Islet precursor cell (in vitro differentiated cells): Measurements from ENCODE around the gene OVOL2.
"Not testable (repeated sequence)": the region's sequence is repeated elsewhere in the genome, so short reads cannot be mapped to it uniquely, and the experiment has no call there.

Experiments used
- DNase-seq: peaks from one replicate; pipeline ENCODE4 v3.0.0-alpha.2; 2018

Gene OVOL2

DNA sequence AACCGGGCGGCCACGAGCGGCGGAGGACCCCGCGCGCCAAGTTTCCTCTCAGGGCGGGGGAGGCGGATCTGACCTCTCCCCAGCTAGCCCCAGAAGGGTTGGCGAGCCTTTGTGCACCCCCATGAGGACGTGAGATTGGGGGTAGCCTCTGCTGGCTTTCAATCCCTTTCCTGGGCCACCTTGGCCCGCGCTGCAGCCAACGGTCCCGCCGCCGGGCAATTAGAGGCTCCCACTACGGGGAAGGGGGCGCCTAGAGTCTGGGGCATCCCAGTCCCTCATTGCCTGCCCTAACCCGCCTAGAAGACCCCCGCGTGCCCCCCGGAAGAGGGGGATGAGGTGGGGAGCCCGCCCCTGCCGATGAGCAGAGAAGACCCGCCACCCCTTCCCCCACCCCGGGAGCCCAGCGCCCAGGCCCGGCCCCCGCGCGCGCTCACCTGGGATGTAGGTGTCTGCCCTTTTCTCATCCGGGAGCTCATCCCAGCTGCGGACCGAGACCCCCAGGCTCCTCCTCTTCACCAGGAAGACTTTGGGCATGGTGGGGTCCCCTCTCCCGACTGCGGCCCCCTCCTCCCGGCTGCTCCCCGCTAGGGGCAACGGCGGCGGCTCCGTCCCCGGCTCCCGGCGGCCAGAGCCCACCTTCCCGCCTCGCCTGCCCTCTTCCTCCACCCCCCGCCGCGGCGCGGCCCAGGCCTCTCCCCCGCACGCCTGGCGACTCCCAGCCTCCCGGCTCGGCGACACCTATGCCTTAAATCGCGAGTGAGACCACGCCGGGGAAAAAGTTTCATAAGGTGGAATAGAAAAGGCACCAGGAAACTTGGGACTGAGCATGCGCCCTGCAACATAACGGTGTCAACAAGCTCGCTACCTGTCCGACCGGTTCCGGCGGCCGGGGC is at the start of gene OVOL2:
Gene OVOL2 (minus strand): TSS at position 816 of the 893 bp plus-strand sequence. CDS start 282 bp downstream, at position 534.
- DNase-seq = peak; percentile 94

DNA sequence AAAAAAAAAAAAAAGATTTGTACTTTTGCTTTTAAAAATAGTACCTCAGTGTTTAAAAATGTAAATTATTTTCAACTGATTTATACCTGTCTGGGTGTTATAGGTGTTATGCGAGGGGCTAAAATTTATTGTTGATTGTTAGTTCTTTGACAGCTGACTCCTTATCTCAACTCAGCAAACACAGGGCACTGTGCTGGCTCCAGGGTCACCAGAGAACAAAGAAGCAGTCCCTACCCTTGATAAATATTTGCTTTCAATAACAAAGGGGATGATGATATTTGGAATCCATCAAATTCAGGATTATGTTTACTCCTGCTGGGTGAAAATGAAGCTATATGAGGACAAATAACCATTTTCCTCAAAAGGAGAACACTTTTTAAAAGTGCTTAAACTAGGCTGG is 45.8 kb upstream of the OVOL2 start:
- no peak for DNase-seq

DNA sequence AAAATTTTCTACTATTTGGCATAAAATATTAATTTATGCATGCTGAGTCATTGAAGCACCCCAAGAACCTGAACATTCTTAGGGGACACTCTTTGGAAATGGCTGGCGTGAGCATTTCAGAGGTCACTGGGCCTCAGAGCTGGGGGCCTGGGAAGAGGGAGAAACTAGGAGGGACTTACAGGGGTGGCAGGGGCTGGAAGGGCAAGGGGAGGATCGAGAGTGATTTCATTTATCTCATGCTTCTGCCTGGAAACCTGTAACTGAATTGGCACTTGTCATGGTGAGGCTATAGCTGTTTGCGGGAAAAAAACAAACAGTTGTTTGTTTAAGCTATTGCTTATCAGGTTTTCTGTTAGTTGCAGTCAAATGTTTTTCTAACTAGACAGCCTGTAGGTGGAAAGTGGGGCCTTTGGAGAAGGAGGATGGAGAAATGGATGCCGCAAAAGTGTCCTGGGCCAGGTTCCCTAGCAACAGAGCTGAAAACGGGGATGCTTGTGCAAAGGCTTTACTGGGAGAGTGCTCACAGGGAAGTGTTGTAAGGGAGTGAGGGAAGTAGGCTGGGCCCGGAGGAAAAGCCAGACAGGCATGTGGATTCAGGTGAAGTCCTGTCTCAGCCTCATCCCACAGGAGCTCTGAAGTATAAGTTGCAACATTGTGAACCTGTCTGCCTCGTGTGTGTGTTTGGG is 43.6 kb upstream of the OVOL2 start:
- DNase-seq = no peak

DNA sequence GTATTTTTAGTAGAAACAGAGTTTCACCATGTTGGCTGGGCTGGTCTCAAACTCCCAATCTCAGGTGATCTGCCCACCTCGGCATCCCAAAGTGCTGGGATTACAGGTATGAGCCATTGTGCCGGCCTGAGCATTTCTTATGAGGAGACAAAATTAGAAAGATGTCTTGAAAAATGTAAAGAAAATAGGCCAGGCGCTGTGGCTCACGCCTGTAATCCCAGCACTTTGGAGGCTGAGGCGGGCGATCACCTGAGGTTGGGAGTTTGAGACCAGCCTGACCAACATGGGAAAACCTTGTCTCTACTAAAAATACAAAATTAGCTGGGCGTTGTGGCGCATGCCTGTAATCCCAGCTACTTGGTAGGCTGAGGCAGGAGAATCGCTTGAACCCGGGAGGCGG is 42.9 kb upstream of the OVOL2 start:
- DNase-seq = not testable (repeated sequence)

DNA sequence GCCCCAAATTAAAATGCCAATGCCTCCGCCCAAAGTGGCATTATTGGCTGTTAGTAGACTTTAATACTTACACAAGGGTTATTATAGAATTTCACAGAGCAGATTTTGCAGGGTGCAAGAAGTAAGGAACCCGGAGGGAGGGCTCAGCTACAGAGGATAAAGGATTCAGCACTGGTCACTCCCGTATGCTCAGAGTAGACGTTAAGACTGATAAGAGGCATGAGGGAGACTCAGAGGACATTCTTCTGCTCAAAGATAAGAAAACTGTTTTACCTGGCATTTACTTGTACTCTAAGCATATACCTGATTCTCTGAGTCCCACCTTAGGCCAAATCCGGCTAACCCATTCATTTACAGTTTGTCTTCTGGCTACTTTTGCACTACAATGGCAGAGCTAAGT is 36.5 kb upstream of the OVOL2 start:
- no peak for DNase-seq

DNA sequence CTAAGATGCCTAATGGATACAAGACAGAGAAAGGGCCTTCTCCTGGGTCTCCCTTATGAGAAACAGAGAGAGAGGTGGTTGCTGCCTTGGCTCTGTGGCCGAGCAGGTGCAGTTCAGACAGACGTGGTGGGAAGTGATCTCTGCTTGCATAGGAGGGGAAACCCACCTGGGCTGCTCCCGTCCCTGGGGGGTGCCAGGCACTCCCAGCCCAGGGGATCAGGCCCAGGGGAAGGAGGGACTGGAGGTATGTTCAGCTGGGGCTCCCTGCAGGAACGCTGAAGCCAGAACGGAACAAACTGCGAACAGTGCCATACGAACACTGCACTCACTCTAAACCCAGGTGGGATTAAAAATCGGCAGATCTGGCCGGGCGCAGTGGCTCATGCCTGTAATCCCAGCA is 35.7 kb upstream of the OVOL2 start:
- DNase-seq = no peak

DNA sequence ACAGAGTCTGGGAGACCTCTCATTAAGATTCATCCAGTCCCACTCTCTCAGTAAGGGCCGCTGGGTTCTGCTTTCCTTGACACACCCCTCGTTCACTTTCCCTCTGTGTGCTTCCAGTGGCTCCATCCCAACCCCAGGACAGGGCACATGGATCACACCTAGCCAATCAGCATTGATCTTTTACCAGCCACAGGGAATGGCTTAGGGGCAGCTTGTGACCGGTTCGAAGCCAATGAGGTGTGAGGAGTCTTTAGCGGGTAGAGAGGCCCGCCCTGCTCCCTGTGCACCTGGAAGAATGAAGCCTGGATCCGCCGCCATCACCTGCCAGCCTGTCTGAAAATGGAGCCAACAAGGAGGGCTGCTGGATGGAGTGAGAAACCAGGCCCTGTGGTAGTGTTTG is 35.2 kb upstream of the OVOL2 start:
- no peak for DNase-seq

DNA sequence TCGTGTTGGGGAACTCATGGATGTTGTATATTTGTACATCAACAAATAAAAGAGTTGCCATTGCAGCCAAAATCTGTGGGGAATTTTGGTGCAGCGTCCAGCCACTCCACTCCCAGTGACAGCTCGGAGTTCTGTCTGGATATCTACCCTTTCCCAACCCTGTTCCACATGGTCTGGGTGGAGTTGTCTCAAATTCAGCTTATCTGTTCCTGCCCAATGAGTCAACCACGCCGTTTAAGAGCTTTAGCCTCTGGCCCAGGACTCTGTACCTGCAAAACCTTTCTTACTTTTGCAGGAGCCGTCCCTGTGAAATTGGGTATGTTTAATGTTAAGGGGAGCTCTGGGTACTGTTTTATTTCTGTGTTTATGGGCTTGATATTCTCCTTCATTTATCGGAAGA is 33.9 kb upstream of the OVOL2 start:
- DNase-seq = peak; percentile 65

DNA sequence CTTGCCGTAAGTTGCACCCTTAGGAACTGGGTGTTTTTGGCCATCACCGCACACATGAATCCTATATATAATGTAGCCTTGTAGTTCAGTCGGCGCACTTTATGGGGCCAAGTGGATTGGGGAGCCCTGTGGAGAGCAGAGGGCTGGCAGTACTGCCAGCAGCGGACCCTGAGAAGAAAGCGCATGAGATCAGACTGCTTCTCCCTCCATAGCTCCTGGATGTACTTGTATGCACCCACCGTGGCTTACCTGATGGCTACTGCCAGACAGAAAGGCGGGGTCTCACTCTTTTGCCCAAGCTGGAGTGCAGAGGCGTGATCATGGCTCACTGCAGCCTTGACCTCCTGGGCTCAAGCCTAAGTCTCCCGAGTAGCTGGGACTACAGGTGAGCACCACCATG is 32.8 kb upstream of the OVOL2 start:
- no peak for DNase-seq

DNA sequence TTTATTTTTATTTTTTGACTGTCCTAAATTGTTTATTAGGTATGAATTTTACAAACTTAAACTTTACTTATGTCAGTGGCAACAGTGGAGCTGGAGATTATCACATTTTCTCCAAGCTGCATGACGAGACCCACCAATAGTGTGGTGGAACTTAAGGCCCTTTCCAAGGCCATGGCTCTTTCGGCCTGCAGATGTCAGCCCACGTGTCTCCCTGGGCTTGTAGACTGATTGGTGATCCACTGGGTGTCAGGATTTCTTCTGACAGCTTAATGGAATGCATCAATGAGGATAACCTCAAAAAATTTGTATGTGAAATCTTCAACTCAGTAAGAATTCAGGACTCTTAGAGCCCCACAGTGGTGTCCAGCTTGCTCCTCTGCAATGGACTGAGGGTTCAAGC is 32.3 kb upstream of the OVOL2 start:
- DNase-seq = no peak

DNA sequence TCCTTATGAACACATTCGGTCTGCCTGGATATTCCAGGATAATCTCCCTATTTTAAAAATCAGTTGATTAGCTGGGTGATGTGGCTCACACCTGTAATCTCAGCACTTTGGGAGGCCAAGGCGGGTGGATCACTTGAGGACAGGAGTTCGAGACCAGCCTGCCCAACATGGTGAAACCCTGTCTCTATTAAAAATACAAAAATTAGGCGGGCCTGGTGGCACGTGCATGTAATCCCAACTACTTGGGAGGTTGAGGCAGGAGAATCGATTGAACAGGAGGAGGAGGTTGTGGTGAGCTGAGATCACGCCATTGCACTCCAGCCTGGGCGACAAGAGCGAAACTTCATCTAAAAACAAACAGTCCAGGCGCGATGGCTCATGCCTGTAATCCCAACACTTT is 31.1 kb upstream of the OVOL2 start:
- DNase-seq = not testable (repeated sequence)

DNA sequence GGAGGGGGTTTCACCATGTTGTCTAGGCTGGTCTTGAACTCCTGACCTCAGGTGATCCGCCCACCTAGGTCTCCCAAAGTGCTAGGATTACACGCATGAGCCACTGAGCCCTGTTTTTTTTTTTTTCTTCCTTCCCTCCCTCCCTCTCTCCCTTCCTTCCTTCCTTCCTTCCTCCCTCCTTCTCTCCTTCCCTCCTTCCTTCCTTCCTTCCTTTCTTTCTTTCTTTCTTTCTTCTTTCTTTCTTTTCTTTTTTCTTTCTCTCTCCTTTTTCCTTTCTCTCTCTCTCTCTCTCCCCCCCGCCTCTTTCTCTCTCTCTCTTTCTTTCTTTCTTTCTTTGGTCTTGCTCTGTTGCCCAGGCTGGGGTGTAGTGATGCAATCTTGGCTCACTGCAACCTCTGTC is 30.6 kb upstream of the OVOL2 start:
- not testable (repeated sequence) for DNase-seq

DNA sequence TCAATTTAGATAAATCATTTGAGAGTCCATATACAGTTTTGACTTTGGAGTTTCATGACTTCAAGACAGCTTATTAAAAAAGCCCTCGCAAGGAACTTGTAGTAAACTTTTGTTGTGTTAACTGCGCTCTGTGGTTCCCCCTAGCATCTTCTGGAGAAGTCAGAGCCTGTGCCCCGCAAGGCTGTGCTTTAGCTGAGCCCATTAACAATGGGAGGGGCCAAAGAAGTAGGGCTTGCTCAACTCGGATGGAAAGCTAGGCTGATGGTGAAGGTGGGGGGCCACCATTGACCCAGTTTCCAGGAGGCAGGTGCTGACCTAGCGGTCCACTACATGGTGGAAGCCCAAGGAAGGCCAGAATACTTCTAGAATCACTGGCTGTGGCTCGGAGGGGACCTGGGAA is 29.3 kb upstream of the OVOL2 start:
- DNase-seq = no peak

DNA sequence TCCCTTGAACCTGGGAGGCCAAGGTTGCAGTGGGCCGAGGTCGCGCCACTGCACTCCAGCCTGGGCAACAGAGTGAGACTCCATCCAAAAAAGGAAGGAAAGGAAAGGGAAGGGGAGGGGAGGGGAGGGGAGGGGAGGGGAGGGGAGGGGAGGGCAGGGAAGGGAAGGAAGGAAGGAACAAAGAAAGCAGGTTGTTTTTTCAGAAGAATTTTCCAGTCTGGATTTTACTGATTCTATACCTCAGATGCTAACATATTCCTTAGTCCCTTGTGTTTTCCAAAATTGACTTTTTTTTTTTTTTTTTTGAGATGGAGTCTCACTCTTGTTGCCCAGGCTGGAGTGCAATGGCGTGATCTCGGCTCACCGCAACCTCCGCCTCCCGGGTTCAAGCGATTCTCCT is 23.1 kb upstream of the OVOL2 start:
- not testable (repeated sequence) for DNase-seq

DNA sequence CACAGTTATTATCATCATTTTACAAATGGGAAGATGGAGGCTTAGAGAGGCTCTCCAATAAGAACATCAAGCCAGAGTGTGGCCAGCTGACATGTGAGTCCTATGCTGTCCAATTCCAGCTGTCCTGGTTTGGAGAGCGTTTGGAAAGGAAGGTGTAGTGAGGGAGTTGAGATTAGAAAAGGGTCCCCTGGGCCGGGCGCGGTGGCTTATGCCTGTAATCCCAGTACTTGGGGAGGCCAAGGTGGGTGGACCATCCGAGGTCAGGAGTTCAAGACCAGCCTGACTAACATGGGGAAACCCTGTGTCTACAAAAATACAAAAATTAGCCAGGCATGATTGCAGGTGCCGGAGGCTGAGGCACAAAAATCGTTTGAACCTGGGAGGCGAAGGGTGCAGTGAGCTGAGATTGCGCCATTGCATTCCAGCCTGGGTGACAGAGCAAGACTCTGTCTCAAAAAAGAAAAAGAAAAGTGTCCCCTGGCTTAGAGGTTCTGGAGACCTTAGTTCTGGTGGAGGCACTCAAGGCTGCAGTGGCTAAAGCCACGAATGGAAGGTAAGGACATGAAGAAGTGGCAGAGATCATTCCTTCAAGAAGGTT is 22.1 kb upstream of the OVOL2 start:
- no peak for DNase-seq

DNA sequence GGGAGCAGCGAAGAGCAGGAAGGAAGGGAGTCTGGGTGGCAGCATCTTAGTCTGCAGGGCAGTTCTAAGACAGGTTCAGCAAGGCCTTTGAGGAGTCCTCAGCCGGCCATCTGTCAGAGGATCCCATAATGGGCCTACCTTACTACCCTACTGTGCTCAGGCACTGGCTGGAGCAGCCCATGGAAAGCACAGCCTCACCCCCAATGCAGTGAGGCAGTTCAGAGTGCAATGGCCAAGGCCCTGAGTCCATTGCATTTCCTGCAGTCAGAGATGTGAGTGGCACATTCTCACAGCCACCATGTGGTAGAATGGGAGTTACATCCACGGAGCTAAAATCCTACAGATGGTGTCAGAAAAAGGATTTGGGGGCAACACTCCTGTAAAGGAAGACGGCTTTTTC is 19.4 kb upstream of the OVOL2 start:
- DNase-seq = no peak

DNA sequence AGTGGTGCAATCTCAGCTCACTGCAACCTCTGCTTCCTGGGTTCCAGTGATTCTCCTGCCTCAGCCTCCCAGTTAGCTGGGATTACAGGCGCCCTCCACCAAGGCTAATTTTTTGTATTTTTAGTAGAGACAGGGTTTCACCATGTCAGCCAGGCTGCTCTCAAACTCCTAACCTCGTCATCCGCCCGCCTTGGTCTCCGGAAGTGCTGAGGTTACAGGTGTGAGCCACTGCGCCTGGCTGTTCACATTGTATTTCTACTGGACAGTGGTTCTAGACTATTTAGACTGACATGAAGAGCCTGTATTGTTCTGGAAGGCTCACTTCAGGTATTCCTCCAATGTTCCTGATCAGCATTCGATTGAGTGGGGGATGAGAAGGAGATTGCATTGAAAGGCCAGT is 14.8 kb upstream of the OVOL2 start:
- no peak for DNase-seq

DNA sequence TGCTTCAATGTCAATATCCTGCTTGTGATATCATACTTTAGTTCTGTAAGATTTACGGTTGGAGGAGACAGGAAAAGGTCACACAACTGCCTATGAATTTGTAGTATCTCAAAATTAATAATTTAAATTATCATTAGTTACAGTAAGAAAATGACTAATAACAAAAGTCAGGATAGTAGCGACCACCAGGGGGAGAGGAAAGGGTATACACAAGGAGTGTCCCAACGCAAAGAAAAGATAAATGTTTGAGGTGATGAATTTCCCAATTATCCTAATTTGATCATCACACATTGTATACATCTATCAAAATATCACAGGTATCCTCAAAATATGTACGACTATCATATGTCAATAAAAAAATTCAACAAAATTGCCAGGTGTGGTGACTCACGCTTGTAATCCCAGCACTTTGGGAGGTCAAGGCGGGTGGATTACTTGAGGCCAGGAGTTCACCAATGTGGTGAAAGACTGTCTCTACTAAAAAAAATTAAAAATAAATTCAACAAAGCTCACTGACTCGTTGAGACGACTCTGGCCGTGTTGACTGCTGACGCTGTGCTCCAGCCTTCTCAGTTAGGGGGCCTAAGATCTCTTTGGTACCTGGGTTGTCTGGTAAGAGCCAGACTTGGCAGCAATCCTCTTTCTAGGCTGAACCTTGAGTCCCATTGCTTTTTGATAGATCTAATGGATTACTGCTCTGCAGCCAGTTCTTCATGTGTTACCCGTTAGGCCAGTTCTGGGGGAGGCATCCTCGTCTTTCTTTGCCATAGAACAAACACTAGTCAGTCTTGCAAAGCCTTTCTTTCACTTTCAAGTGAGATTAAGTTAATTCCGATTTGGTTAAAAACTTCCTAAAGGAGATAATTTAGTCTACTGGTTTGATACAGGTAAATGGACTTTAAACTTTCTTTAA is 9.0 kb upstream of the OVOL2 start:
- DNase-seq = no peak

DNA sequence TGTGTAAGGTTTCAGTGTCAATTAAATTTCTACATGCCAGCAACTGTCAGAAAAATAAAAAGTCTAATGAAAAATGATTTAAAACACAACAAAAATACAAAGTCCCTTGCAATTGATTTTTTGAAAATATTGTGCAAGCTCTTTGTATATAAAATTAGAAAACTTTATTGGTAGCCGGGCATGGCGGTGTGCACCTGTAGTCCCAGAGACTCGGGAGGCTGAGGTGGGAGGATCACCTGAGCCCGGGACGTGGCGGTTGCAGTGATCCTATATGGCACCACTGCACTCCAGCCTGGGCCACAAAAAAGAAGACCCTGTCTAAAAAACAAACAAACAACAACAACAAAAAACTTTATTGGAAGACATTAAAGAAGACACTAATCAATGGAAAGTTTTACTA is 6.0 kb upstream of the OVOL2 start:
- no peak for DNase-seq

DNA sequence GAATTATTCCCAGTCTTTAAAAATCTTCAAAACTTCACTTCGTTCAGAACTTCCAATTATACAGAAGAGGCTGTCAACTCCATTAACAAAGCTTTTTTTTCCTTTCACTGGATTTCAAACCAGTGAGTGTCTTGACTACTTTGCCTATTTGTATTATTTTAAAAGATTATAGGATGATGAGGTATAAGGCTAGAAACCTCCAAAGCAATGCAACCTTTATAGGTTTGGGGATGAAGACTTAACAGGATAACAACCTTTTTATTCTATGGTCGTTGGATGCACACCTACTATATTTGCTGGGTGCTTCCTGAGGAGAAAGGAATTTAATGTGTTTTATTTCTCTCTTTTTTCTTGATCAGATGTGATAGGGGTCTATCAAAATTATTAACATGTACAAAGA is 1.9 kb upstream of the OVOL2 start:
- DNase-seq = no peak

DNA sequence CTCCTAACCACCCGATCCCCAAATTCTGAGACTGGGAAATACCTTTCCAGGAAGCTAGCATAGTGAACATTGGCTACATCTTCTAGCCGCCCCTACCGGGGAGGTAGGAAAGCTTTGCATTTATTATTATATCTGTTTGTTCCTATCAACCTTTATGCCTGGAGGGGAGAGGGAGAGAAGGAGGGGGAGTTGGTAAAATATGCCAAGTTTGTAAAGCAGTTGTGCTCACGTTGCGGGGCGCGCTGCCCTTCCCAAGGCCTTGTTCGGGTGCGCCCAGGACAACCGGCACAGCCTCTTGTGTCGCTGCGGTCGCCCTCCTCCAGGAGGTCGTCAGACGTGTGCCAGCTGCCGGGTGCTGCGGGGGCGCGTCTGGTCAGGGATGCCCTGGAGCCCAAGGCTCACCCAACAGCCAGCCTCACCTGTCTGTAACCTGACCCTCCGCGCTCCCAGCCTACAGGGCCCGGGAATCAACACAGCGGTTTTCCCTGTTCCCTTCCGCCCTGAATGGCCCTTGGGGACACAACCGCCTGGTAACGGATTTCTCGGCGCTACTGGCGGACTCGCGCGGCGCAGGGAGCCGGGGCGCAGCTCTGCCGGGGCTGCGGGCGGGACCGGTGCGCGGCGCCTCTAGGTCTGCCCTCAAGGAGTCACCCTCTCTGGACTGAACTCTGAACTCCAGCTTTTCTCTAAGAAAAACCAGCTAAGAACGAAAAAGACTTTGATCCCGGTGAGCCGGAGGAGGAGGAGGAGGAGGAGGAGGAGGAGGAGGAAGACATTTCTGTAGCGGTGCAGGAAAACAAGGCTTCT is 1.1 kb upstream of the OVOL2 start:
- DNase-seq = peak; percentile 86

DNA sequence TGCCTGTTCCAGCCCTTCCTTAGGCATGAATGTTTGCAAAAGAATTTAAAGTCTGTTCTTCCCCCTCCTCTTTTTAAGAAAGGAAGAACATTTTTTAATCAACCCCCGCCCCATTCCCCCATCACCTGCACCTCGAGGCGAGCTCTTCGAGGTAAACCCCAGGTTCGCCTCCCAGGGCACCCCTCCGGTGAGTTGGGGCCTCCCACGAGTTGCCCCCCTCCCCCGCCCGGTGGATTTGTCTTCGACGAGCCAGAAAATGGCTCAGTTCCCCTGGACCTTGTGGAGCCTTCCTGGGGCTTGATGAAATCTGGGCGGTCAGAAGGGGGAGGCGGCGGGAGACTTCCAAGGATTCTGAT is 256 bp upstream of the OVOL2 start:
- peak; percentile 67 for DNase-seq
